Measurements from ENCODE around the gene AGAP3. TPM values are rescaled to one million over a fixed set of nuclear protein-coding genes. Genes with fewer than 3 reads are reported as not detected.

AGAP3 gene
- total RNA-seq, 1 experiment from 2014 or later = 103 TPM

DNA sequence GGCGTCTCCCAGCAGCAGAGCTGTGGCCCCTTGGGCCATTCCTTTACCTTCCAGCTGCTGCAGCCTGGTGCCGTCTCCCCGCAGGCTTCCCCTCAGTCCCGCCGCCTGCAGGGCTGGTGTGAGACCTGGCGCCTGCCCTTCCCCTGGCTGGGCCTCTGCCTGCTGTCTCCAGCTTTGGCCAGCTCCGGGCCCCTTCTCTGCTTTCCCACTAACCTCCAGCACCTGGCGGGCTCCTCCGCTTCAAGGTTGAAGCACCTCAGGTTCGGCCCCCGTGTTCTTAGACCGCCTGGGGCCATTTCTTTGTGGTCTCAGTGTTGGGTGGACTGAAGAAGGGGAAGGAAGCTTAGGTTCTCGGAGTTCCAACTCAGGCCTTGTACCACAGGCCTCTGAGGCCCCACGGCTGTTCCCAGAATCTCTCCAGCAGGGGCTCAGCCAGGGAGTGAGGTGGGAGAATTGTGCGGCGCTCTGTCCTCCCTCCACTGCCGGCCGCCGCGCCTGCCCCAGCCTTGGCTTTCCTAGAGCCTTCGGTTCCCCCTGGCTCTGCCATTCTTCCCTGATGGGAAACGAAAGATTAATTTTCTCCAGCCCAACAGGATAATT, 50.9 kb downstream of the AGAP3 start:
- TF ChIP-seq SIN3A (IDR thresholded peaks at IDR 0.05; ENCODE audit: borderline replicate concordance, insufficient read depth, low read depth, low read length) (no peak), POLR2AphosphoS5 (IDR thresholded peaks at IDR 0.05; ENCODE audit: low read depth, low read length) (no peak), TCF7L2 (IDR thresholded peaks at IDR 0.05; ENCODE audit: low read depth, low read length) (no peak)
- TF ChIP-seq, protein P1, sequence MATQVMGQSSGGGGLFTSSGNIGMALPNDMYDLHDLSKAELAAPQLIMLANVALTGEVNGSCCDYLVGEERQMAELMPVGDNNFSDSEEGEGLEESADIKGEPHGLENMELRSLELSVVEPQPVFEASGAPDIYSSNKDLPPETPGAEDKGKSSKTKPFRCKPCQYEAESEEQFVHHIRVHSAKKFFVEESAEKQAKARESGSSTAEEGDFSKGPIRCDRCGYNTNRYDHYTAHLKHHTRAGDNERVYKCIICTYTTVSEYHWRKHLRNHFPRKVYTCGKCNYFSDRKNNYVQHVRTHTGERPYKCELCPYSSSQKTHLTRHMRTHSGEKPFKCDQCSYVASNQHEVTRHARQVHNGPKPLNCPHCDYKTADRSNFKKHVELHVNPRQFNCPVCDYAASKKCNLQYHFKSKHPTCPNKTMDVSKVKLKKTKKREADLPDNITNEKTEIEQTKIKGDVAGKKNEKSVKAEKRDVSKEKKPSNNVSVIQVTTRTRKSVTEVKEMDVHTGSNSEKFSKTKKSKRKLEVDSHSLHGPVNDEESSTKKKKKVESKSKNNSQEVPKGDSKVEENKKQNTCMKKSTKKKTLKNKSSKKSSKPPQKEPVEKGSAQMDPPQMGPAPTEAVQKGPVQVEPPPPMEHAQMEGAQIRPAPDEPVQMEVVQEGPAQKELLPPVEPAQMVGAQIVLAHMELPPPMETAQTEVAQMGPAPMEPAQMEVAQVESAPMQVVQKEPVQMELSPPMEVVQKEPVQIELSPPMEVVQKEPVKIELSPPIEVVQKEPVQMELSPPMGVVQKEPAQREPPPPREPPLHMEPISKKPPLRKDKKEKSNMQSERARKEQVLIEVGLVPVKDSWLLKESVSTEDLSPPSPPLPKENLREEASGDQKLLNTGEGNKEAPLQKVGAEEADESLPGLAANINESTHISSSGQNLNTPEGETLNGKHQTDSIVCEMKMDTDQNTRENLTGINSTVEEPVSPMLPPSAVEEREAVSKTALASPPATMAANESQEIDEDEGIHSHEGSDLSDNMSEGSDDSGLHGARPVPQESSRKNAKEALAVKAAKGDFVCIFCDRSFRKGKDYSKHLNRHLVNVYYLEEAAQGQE (IDR thresholded peaks at IDR 0.05; ENCODE audit: insufficient read depth in 1 of 2, low read depth in 2 of 2, low read length in 1 of 2) = no peak
- TF ChIP-seq, protein P2, sequence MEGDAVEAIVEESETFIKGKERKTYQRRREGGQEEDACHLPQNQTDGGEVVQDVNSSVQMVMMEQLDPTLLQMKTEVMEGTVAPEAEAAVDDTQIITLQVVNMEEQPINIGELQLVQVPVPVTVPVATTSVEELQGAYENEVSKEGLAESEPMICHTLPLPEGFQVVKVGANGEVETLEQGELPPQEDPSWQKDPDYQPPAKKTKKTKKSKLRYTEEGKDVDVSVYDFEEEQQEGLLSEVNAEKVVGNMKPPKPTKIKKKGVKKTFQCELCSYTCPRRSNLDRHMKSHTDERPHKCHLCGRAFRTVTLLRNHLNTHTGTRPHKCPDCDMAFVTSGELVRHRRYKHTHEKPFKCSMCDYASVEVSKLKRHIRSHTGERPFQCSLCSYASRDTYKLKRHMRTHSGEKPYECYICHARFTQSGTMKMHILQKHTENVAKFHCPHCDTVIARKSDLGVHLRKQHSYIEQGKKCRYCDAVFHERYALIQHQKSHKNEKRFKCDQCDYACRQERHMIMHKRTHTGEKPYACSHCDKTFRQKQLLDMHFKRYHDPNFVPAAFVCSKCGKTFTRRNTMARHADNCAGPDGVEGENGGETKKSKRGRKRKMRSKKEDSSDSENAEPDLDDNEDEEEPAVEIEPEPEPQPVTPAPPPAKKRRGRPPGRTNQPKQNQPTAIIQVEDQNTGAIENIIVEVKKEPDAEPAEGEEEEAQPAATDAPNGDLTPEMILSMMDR (IDR thresholded peaks at IDR 0.05) = no peak
- ChIA-PET CTCF (no interaction called here), POLR2A (no interaction called here)
- Histone ChIP-seq H3K27ac (ENCODE audit: low read length) (no peak overlapping the region), H3K36me3 (ENCODE audit: control insufficient read depth, insufficient read depth, low read length) (peaks cover 5% of the 10 kb centered on the region), H3K4me1 (ENCODE audit: control insufficient read depth, insufficient read depth, low read length) (no peaks in the 10 kb centered on the region), H3K27me3 (ENCODE audit: control insufficient read depth, insufficient read depth, low read length) (no peaks in the 10 kb centered on the region), H3K9me3 (ENCODE audit: control insufficient read depth, insufficient read depth, low read depth, low read length) (no peaks in the 10 kb centered on the region), H3K4me3 (ENCODE audit: low read depth in 2 of 2, low read length in 2 of 2) (no peak overlapping the region)
- intact Hi-C loops (cut with micrococcal nuclease; ENCODE audit: unreplicated experiment) (no loop called here), in situ Hi-C loops (cut with HindIII; ENCODE audit: low pct_unique_long_range_greater_than_20kb, low sequenced_read_pairs) (no loop called here)
- DNase-seq (ENCODE audit: low read depth, low spot score) = no peak
- ATAC-seq = 0 out of 2 replicates have a peak, but pooled peaks have one; percentile 35
- no TSS peak for BruUV-seq (replicated peaks)

- no peaks in the 10 kb centered on the region for H3K27me3 ChIP-seq (ENCODE audit: control insufficient read depth, insufficient read depth, low read length)
- TF ChIP-seq, protein P1 (IDR thresholded peaks at IDR 0.05; ENCODE audit: insufficient read depth in 1 of 2, low read depth in 2 of 2, low read length in 1 of 2) = no peak
- no peak for TF ChIP-seq SIN3A (IDR thresholded peaks at IDR 0.05; ENCODE audit: borderline replicate concordance, insufficient read depth, low read depth, low read length)
- TF ChIP-seq, protein P2 (IDR thresholded peaks at IDR 0.05) = no peak
- no peak for ATAC-seq
- H3K36me3 ChIP-seq (ENCODE audit: control insufficient read depth, insufficient read depth, low read length) = peaks cover 5% of the 10 kb centered on the region
- in situ Hi-C loops (cut with HindIII; ENCODE audit: low pct_unique_long_range_greater_than_20kb, low sequenced_read_pairs) = no loop called here
- no peaks in the 10 kb centered on the region for H3K9me3 ChIP-seq (ENCODE audit: control insufficient read depth, insufficient read depth, low read depth, low read length)
- DNase-seq (ENCODE audit: low read depth, low spot score) = no peak
- intact Hi-C loops (cut with micrococcal nuclease; ENCODE audit: unreplicated experiment) = no loop called here
- no peak overlapping the region for H3K4me3 ChIP-seq (ENCODE audit: low read depth in 2 of 2, low read length in 2 of 2)
- no peak overlapping the region for H3K27ac ChIP-seq (ENCODE audit: low read length)
- ChIA-PET POLR2A (no interaction called here), CTCF (no interaction called here)
- H3K4me1 ChIP-seq (ENCODE audit: control insufficient read depth, insufficient read depth, low read length) = no peaks in the 10 kb centered on the region
- BruUV-seq (replicated peaks) = no TSS peak
Measured at GRCh38 chr7:151137791-151138152, 51.5 kb downstream of the AGAP3 start.

Measured in Panc1 (cell line).